Nephron (organoid): ENCODE measurements around the gene VWA3A.
A peak's percentile ranks its signal among the peaks of the same experiment; 100 is the strongest.

ENCODE experiments used
- H3K27ac Mint-ChIP-seq, 3 experiments: 2 replicates each; pipeline ENCODE4 v1.8.0; 2020; ENCODE audit warnings: mixed read lengths in 3 of 3, mild to moderate bottlenecking in 2 of 3, moderate library complexity in 1 of 3
- H3K27me3 Mint-ChIP-seq: 2 replicates; pipeline ENCODE4 v1.8.0; 2021; ENCODE audit warnings: low read depth, mild to moderate bottlenecking, moderate library complexity, mixed read lengths
- H3K36me3 Mint-ChIP-seq: 2 replicates; pipeline ENCODE4 v1.8.0; 2020; ENCODE audit warnings: low read depth, mixed read lengths
- H3K4me1 Mint-ChIP-seq: 2 replicates; pipeline ENCODE4 v1.8.0; 2020; ENCODE audit warnings: mixed read lengths
- H3K4me3 Mint-ChIP-seq, 3 experiments: 2 replicates each; pipeline ENCODE4 v1.8.0; 2020; ENCODE audit warnings: mild to moderate bottlenecking in 3 of 3, mixed read lengths in 3 of 3, moderate library complexity in 2 of 3
- H3K9me3 Mint-ChIP-seq: 2 replicates; pipeline ENCODE4 v1.8.0; 2020; ENCODE audit warnings: mixed read lengths
- CTCF ChIP-seq, 3 experiments: fragments of 200-600 bp; sonication (generic); IDR thresholded peaks; one replicate each; pipeline ENCODE4 v1.5.0; 2021; ENCODE audit warnings: antibody characterized with exemption in 3 of 3; ENCODE audit not compliant: unreplicated experiment in 3 of 3

Gene VWA3A

GRCh38 chr16:22054847-22055590 lies 37.3 kb upstream of the VWA3A start:
- H3K9me3 Mint-ChIP-seq = no peaks in the 10 kb centered on the region
- H3K36me3 Mint-ChIP-seq = peaks cover 3% of the 10 kb centered on the region
- TF ChIP-seq CTCF (IDR thresholded peaks at IDR 0.05; ENCODE audit: unreplicated experiment in 3 of 3) = no peak
- no peak overlapping the region for H3K27ac Mint-ChIP-seq
- no peaks in the 10 kb centered on the region for H3K4me1 Mint-ChIP-seq
- H3K4me3 Mint-ChIP-seq = no peak overlapping the region
- H3K27me3 Mint-ChIP-seq = no peaks in the 10 kb centered on the region

GRCh38 chr16:22055881-22056280 lies 36.5 kb upstream of the VWA3A start:
- Mint-ChIP-seq H3K36me3 (peaks cover 3% of the 10 kb centered on the region), H3K4me3 (no peak overlapping the region), H3K27me3 (no peaks in the 10 kb centered on the region), H3K4me1 (no peaks in the 10 kb centered on the region), H3K27ac (no peak overlapping the region), H3K9me3 (no peaks in the 10 kb centered on the region)
- TF ChIP-seq CTCF (IDR thresholded peaks at IDR 0.05; ENCODE audit: unreplicated experiment in 3 of 3) = peak in 1 of 3 experiments; percentile 18

- TF ChIP-seq CTCF (IDR thresholded peaks at IDR 0.05; ENCODE audit: unreplicated experiment in 3 of 3) = no peak
- Mint-ChIP-seq H3K4me3 (no peak overlapping the region), H3K27me3 (no peaks in the 10 kb centered on the region), H3K36me3 (peaks cover 17% of the 10 kb centered on the region), H3K27ac (no peak overlapping the region), H3K9me3 (peaks cover 7% of the 10 kb centered on the region), H3K4me1 (no peaks in the 10 kb centered on the region)
Observed at GRCh38 chr16:22063888-22064467, 28.4 kb upstream of the VWA3A start.

- Mint-ChIP-seq H3K4me1 (no peaks in the 10 kb centered on the region), H3K27me3 (no peaks in the 10 kb centered on the region), H3K9me3 (peaks cover 7% of the 10 kb centered on the region), H3K27ac (no peak overlapping the region), H3K4me3 (no peak overlapping the region), H3K36me3 (peaks cover 17% of the 10 kb centered on the region)
- no peak for TF ChIP-seq CTCF (IDR thresholded peaks at IDR 0.05; ENCODE audit: unreplicated experiment in 3 of 3)
Observed at GRCh38 chr16:22065252-22065651, 27.1 kb upstream of the VWA3A start.

- Mint-ChIP-seq H3K9me3 (peaks cover 7% of the 10 kb centered on the region), H3K27ac (no peak overlapping the region), H3K27me3 (no peaks in the 10 kb centered on the region), H3K36me3 (peaks cover 14% of the 10 kb centered on the region), H3K4me1 (no peaks in the 10 kb centered on the region), H3K4me3 (no peak overlapping the region)
- no peak for TF ChIP-seq CTCF (IDR thresholded peaks at IDR 0.05; ENCODE audit: unreplicated experiment in 3 of 3)
Observed at GRCh38 chr16:22070361-22071330, 21.7 kb upstream of the VWA3A start.
